HG02798 (cell line): ENCODE measurements around the gene TIMELESS.
A peak's percentile ranks its signal among the peaks of the same experiment; 100 is the strongest.
"Not testable (repeated sequence)": the region's sequence is repeated elsewhere in the genome, so short reads cannot be mapped to it uniquely, and the experiment has no call there.

Source experiments
- ATAC-seq: cut with Tn5 transposase; IDR thresholded peaks from one replicate; pipeline ENCODE4 v1.9.1; 2021; ENCODE audit warnings: mild to moderate bottlenecking; ENCODE audit not compliant: unreplicated experiment, poor library complexity

The TIMELESS gene, protein sequence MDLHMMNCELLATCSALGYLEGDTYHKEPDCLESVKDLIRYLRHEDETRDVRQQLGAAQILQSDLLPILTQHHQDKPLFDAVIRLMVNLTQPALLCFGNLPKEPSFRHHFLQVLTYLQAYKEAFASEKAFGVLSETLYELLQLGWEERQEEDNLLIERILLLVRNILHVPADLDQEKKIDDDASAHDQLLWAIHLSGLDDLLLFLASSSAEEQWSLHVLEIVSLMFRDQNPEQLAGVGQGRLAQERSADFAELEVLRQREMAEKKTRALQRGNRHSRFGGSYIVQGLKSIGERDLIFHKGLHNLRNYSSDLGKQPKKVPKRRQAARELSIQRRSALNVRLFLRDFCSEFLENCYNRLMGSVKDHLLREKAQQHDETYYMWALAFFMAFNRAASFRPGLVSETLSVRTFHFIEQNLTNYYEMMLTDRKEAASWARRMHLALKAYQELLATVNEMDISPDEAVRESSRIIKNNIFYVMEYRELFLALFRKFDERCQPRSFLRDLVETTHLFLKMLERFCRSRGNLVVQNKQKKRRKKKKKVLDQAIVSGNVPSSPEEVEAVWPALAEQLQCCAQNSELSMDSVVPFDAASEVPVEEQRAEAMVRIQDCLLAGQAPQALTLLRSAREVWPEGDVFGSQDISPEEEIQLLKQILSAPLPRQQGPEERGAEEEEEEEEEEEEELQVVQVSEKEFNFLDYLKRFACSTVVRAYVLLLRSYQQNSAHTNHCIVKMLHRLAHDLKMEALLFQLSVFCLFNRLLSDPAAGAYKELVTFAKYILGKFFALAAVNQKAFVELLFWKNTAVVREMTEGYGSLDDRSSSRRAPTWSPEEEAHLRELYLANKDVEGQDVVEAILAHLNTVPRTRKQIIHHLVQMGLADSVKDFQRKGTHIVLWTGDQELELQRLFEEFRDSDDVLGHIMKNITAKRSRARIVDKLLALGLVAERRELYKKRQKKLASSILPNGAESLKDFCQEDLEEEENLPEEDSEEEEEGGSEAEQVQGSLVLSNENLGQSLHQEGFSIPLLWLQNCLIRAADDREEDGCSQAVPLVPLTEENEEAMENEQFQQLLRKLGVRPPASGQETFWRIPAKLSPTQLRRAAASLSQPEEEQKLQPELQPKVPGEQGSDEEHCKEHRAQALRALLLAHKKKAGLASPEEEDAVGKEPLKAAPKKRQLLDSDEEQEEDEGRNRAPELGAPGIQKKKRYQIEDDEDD

DNA sequence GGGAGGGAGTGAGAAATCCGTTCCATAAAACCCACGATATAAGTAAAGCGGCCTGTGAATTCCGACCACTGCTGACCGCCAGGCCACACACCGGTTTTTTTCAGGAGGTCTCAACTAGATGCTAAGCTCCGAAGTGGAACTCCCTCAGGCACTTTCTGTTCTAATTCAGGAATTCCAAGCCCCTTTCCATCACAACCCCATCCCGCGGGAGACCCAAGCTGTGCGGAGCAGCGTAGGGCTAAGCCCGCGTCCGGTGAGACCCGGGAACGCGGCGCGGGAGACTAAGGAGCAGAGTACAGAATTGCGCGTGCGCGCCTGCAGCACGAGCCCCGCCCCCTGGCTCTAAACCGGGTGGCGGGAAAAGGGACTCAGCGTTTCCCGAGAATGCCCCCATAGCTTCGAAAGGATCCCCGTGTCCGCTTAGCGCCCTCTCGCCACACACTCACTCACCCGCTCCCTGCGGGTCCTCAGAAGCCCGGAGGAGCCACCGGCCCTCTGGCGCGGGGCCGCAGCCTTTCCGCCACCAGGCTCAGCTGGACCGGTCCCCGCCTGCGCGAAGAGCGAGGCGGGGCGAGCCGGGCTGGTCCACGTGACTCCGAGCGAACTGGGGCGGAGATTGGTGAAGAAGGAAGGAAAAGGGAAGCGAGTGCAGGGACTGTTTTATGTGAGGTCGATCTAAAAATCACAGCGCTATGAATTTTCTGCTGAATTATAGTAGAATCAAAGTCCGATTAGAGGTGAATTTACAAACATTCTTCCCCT, at the start of gene TIMELESS:
TIMELESS (minus strand) TSS at position 567 of the 762 bp plus-strand sequence. CDS start 15,256 bp downstream, outside the sequence.
- ATAC-seq: peak; percentile 93

DNA sequence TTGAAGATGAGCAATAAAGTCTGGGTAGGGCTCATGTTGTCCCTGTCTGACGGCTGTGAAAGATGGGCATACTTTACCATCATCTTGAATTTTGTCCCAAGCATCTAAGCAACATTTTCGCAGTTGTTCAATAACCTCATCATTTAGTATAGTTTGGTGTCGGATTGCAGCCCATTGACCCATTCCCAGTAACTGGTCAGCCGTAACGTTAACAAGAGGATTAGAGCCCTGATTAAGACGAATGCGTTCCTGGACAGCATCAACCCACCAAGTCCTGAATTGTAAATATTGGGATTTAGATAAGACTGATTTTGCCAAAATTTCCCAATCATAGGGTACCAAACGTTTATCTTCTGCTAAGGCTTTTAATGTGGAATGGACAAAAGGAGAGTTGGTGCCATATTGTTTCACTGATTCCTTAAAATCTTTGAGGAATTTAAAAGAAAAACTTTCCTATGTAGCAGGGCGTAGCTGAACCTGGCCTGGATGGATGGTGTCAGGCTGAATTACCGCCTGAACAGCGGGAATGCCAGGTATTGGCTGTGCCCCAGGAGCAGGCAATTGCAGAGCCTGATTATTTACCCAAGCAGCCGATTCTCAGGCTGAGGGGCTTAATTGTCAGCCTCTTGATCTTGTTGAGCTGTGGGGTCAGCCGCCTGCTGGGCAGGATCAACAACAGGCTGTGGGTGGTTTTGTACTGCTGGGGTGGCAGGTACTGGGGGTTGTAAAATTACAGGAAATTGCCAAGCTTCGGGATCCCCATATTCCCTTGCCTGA, 49.1 kb upstream of the TIMELESS start:
- ATAC-seq: not testable (repeated sequence)

DNA sequence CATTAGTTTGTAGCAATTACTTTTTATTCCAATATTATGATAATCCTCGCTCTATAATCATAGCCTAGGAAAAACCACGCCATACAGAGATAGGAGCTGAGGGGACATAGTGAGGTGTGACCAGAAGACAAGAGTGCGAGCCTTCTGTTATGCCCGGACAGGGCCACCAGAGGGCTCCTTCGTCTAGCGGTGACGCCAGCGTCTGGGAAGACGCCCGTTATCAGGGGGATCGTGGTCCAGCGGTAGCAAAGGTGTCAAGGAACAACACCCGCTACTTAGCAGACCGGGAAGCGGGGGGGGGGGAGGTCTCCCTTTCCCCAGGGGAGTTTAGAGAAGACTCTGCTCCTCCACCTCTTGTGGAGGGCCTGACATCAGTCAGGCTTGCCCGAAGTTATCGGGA, 47.5 kb upstream of the TIMELESS start:
- not testable (repeated sequence) for ATAC-seq

DNA sequence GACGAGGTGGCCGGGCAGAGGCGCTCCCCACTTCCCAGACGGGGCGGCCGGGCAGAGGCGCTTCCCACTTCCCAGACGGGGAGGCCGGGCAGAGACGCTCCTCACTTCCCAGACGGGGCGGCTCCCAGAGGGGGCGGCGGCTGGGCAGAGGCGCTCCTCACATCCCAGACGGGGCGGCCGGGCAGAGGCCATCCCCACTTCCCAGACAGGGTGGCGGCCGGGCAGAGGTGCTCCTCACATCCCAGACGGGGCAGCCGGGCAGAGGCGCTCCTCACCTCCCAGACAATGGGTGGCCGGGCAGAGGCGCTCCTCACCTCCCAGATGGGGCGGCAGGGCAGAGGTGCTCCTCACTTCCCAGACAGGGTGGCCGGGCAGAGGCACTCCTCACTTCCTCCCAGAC, 45.3 kb upstream of the TIMELESS start:
- not testable (repeated sequence) for ATAC-seq

DNA sequence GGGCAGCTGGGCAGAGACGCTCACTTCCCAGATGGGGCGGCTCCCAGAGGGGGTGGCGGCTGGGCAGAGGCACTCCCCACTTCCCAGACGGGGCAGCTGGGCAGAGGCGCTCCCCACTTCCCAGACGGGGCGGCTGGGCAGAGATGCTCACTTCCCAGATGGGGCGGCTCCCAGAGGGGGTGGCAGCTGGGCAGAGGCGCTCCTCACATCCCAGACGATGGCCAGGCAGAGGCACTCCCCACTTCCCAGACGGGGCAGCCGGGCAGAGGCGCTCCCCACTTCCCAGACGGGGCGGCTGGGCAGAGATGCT, 44.8 kb upstream of the TIMELESS start:
- ATAC-seq: not testable (repeated sequence)

DNA sequence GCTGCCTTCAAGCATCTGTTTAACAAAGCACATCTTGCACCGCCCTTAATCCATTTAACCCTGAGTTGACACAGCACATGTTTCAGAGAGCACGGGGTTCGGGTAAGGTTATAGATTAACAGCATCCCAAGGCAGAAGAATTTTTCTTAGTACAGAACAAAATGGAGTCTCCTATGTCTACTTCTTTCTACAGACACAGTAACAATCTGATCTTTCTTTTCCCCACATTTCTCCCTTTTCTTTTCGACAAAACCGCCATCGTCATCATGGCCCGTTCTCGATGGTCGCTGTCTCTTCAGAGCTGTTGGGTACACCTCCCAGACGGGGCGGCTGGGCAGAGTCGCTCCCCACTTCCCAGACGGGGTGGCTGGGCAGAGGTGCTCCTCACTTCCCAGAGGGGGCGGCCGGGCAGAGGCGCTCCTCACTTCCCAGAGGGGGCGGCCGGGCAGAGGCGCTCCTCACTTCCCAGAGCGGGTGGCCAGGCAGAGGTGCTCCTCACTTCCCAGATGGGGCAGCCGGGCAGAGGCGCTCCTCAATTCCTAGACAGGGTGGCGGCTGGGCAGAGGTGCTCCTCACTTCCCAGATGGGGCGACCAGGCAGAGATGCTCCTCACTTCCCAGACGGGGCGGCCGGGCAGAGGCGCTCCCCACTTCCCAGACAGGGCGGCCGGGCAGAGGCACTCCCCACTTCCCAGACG, 44.3 kb upstream of the TIMELESS start:
- not testable (repeated sequence) for ATAC-seq

DNA sequence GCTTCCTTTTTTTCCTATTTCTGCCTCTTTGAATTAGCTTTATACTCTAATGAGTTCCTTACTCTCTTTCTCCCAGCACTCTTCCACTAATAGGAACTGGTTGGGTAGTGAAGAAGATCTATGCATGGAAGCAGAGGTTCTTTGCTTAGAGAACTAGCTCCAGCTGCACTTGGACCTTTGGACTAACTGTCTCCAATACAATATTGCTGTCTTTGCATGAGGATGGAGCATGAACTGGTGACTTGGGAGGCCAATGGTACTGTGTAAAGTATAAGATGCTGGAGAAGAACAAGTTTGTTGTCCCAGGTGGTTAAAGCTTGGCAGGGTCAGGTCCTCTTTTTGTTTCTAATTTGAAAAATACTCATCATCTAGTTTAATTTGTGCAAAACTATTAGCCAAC, 41.1 kb upstream of the TIMELESS start:
- ATAC-seq: no peak

DNA sequence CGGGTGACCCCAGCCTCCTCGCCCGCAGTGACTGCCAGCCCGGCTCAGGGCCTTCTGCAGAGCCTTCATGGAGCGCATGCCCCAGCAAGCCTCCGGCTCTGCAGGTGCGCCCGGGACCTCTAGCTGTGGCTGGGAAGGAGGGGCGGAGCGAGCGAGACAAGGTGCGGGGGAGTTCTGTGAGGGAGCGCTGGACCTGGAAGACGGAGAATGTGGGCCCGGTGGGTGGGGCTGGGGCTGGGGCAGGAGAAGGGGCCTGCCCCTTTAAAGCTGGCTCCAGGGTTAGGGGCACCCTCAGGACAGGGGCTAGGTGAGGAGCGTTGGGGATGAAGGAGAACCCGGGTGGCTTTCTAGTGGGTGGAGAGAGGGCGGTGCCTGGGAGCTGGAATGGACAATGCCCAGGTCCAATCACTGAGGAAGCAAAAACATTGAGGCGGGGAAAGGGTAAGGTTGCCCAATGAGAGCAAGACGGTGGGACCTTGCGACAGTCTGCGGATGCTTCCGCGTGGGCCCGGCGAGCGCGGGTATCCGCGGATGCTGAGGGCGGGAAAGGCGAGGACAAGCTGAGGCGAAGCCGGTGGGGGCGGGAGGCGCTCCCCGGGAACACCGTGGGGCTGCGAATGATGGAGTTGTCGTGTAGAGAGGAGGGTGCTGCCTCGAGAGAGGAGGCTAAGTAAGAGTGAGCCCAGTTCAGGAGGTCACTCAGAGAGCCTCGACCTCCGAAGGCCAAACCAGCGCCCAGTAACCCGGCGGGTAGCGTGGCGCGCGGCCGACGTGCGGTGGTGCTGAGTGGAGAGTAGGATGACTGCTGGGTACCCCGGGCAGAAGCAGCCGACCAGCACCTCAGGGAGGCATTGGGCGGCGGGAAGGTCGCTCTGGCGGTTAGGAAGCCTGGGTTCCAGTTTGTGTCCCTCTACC, 39.1 kb upstream of the TIMELESS start, which contains the start of gene GLS2:
GLS2 (minus strand) TSS at position 121 of the 915 bp plus-strand sequence; CDS start at position 78, 43 bp downstream.
- peak; percentile 93 for ATAC-seq

DNA sequence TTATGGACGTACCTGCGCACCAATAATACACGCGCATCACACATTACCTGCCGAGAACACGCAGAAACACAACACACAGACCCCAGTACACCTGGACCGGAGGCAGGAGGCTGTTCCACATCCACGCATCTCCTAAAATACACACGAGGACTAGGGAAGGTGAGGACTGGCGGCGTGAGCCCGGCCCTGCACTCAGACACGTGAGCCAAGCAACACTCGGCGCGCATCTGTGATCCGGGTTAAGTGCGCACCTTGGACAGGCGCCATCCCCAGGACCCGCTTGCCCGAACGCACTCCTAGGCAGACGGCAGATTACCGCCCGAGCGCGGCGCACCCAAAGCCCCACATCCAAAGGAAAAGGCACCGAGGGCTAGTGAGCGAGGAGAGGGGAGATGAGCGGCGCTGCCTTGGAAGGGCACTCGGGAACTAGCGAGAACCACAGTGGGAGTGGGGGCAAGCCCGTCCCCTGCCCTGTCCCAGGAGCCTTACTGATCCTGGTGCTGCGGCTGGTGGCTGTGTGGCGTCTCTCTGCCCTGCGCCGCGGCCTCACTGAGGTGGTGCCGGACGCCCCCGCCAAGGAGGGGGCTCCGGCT, 38.3 kb upstream of the TIMELESS start:
- ATAC-seq: peak; percentile 26

DNA sequence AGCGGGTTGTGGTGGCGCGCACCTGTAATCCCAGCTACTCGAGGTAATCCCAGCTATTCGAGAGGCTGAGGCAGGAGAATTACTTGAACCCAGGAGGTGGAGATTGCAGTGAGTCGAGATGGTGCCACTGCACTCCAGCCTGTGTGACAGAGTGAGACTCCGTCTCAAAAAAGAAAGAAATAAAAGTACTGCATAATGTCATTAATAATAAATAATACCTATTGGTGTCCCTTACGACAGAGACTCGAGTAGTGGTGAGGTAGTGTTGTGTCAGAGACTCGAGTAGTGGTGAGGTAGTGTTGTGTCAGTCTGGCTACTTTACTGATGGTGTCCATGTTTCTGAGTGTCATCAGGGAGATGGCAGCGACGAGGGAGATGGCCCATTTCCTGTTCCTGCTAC, 37.5 kb upstream of the TIMELESS start:
- no peak for ATAC-seq

DNA sequence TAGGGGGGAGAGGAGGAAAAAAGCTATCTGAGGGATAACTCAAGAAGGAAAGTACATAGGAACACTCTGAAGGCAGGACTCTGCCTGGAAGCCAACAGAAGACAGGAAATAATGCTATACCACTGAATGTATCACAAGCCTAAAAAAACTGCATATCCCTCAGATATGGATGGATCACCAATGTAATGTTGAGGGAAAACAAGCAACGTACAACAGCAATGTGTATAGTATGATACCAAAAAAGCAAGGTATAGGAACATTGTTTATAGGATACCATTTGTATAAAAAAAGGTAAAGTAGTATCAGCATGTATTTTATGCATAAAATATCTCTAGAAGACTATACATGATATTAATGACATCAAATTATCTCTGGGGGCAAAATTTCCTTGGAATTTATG, 35.3 kb upstream of the TIMELESS start:
- no peak for ATAC-seq

DNA sequence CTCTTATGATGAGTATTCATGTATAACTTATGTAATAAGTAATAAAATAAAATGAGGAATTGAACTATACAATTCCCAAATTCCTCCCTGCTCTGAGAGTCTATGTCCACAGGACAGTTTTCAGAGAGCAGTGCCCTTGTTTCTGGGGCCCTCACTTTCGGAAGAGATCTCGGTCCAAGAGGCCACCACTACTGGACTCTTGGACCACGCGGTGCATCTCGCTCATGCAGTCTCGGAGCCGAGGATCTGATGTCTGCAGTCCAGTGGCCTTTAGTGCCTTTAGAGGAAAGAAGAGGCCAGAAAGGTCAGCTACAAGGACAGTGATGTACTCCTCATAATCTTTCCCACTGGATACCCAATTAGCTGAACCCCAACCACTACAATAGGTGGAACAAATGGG, 30.4 kb upstream of the TIMELESS start:
- ATAC-seq: no peak

DNA sequence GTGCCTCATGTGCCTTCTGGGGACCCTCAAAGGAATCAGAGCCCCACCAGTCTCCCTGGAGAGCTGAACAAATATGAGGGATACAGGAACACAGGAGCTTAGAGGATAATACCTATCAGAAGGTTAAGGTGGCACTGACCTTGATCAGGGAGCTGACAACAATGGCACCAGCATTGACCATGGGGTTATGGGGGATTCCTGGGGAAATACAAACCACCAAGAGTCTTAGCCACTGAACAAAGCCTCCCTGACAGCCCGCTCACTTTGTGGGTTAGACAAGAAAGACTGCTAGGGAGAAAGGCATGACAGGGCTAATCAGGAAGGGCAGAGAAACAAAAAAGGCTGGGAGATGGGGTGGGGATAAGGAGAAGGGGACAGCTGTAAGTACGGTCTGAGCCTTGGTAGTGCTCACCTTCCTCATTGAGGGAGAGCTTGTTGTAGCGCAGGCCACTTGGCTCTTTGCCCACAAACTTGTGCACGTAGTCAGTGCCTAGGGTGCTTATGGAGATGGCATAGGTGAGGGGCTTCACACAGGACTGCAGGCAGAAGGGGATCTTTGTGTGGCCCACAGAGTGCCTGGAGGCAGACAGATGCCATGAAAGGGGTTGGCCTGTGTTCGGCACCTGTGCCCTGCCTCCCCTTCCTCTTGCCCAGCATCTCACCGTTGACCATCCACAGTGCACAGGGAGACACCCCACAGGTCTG, 28.4 kb upstream of the TIMELESS start:
- no peak for ATAC-seq

DNA sequence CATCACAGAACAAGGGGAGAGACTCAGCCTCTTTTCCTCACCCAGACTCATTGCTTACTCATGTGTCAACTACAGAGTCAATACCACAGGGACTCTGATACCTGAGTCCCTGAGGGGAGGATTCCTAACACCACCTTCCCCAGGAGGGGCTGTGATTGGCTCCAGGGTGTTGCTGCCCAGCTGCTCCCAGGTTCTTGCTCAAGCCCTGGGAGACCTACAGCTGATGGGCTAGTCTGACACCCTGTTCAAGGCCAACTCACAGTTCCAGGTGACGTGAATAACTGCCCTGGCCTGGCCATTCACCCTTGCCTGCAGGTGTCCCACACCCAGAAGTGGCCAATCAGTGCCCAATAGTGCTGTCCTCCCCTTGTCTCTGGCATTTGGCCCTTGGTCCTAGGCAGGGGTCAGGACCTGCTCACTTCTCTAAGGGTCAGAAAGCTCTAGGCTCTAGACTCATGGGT, 27.8 kb upstream of the TIMELESS start:
- ATAC-seq: no peak

DNA sequence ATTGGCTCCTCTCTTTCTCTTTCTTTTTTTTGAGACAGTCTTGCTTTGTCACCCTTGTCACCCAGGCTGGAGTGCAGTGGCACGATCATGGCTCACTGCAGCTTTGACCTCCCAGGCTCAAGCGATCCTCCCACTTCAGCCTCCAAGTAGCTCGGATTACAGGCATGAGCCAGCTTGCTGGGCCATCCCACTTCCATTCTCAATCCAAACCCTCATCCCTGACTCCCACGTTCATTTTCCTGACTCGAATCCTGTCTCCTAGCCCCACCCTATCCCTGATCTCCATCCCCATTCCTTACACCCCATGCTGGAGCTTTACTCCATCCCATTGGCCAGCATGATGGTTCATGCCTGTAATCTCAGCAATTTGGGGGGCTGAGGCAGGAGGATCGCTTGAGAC, 26.9 kb upstream of the TIMELESS start:
- ATAC-seq: no peak

DNA sequence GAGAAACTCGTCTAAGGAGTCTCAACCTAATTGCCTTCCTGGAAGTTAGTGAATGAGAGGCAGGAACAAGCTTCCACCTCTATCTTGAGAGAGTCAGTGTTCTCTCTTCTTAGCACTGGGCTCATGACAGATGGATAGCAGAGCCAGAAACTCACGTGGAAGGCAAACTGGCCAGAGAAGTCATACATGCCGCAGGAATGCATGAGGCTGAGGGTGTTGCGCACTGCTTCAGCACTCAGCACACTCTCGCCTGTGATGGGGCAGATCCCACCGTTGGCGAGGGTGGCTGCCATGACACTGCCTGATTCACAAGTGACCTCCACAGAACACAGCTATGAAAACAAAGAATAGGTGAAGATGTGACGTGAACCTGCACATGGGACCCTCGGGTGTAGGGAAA, 25.2 kb upstream of the TIMELESS start:
- no peak for ATAC-seq
